Activated T-helper 1 cell treated with anti-CD3 and anti-CD28 coated beads, Interleukin-2, amount 50 U/mL, for 16 hours (primary cell): ENCODE results near the gene MYOM3.
A peak's percentile ranks its signal among the peaks of the same experiment; 100 is the strongest.

Experiments used
- DNase-seq, 2 donors: peaks; one replicate each; pipeline ENCODE4 v3.0.0-alpha.2; 2020; ENCODE audit warnings: low read depth in 1 of 2, low spot score in 1 of 2

The MYOM3 gene

GRCh38 chr1:24111996-24112779, at the start of gene MYOM3:
MYOM3 (minus strand) TSS chr1:24112135; CDS start chr1:24108636, 3,499 bp downstream.
- no peak for DNase-seq

- DNase-seq = no peak
Measured at GRCh38 chr1:24161270-24161669, 49.3 kb upstream of the MYOM3 start.

GRCh38 chr1:24159366-24159765, 47.4 kb upstream of the MYOM3 start:
- no peak for DNase-seq

GRCh38 chr1:24157918-24158481, 46.1 kb upstream of the MYOM3 start:
- no peak for DNase-seq

GRCh38 chr1:24156542-24157260, 44.8 kb upstream of the MYOM3 start:
- no peak for DNase-seq

GRCh38 chr1:24155011-24155782, 43.3 kb upstream of the MYOM3 start:
- no peak for DNase-seq

- no peak for DNase-seq
Measured at GRCh38 chr1:24154215-24154614, 42.3 kb upstream of the MYOM3 start.

- DNase-seq = no peak
Measured at GRCh38 chr1:24152631-24153494, 40.9 kb upstream of the MYOM3 start.

- DNase-seq = no peak
Measured at GRCh38 chr1:24151175-24151533, 39.2 kb upstream of the MYOM3 start.

GRCh38 chr1:24150234-24151174, 38.6 kb upstream of the MYOM3 start:
- peak; percentile 73 to 82 for DNase-seq

GRCh38 chr1:24149866-24150233, 37.9 kb upstream of the MYOM3 start:
- peak in 1 of 2 donors; percentile 18 for DNase-seq

- DNase-seq = no peak
Measured at GRCh38 chr1:24147816-24148215, 35.9 kb upstream of the MYOM3 start.

- no peak for DNase-seq
Measured at GRCh38 chr1:24147194-24147593, 35.3 kb upstream of the MYOM3 start.

- no peak for DNase-seq
Measured at GRCh38 chr1:24142546-24143534, 30.9 kb upstream of the MYOM3 start, which contains the start of gene IL22RA1. IL22RA1 (minus strand) TSS chr1:24143140; CDS start chr1:24143082, 58 bp downstream.

- no peak for DNase-seq
Measured at GRCh38 chr1:24141311-24141997, 29.5 kb upstream of the MYOM3 start.

GRCh38 chr1:24140741-24141181, 28.8 kb upstream of the MYOM3 start:
- DNase-seq = no peak

- DNase-seq = no peak
Measured at GRCh38 chr1:24139841-24140425, 28.0 kb upstream of the MYOM3 start.
